ENCODE results near the gene SCMH1.

The SCMH1 gene

DNA sequence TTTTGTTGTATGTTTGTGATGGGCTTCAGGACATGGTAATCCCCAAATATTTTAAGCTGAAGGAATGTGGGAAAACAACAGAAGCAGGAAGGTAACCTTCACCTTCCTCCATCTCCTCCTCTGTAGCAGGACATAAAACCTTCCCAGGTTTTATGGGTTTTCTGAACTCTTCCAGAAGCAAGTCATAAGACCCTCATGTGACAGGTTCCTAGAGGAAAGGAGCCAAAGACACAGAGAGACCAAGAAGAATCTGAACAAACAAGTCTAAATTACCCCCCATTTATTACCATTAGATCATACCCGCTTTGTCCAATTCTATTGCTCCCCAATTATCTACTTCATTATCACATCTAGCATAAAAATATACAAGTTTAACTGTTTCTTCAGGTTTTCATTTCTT, 28.8 kb downstream of the SCMH1 start:
- TF ChIP-seq, protein P1, sequence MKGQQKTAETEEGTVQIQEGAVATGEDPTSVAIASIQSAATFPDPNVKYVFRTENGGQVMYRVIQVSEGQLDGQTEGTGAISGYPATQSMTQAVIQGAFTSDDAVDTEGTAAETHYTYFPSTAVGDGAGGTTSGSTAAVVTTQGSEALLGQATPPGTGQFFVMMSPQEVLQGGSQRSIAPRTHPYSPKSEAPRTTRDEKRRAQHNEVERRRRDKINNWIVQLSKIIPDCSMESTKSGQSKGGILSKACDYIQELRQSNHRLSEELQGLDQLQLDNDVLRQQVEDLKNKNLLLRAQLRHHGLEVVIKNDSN (IDR thresholded peaks at IDR 0.05): no peak
- TF ChIP-seq TAF1 (IDR thresholded peaks at IDR 0.05; ENCODE audit: low read depth) (no peak), TEAD4 (IDR thresholded peaks at IDR 0.05) (no peak), ZBTB7A (IDR thresholded peaks at IDR 0.05; ENCODE audit: low read depth) (no peak), RAD21 (IDR thresholded peaks at IDR 0.05; ENCODE audit: low read depth) (no peak), EGR1 (IDR thresholded peaks at IDR 0.05) (no peak), YY1 (IDR thresholded peaks at IDR 0.05; ENCODE audit: low read depth) (no peak), NFIC (IDR thresholded peaks at IDR 0.05) (no peak), TCF12 (IDR thresholded peaks at IDR 0.05; ENCODE audit: low read depth) (no peak), CEBPB (IDR thresholded peaks at IDR 0.05) (no peak), CREB1 (IDR thresholded peaks at IDR 0.05; ENCODE audit: low read depth) (no peak), EP300 (IDR thresholded peaks at IDR 0.05; ENCODE audit: borderline replicate concordance) (no peak)
- TF ChIP-seq, protein P2, sequence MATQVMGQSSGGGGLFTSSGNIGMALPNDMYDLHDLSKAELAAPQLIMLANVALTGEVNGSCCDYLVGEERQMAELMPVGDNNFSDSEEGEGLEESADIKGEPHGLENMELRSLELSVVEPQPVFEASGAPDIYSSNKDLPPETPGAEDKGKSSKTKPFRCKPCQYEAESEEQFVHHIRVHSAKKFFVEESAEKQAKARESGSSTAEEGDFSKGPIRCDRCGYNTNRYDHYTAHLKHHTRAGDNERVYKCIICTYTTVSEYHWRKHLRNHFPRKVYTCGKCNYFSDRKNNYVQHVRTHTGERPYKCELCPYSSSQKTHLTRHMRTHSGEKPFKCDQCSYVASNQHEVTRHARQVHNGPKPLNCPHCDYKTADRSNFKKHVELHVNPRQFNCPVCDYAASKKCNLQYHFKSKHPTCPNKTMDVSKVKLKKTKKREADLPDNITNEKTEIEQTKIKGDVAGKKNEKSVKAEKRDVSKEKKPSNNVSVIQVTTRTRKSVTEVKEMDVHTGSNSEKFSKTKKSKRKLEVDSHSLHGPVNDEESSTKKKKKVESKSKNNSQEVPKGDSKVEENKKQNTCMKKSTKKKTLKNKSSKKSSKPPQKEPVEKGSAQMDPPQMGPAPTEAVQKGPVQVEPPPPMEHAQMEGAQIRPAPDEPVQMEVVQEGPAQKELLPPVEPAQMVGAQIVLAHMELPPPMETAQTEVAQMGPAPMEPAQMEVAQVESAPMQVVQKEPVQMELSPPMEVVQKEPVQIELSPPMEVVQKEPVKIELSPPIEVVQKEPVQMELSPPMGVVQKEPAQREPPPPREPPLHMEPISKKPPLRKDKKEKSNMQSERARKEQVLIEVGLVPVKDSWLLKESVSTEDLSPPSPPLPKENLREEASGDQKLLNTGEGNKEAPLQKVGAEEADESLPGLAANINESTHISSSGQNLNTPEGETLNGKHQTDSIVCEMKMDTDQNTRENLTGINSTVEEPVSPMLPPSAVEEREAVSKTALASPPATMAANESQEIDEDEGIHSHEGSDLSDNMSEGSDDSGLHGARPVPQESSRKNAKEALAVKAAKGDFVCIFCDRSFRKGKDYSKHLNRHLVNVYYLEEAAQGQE (IDR thresholded peaks at IDR 0.05; ENCODE audit: low read depth): no peak
- TF ChIP-seq, protein P3, sequence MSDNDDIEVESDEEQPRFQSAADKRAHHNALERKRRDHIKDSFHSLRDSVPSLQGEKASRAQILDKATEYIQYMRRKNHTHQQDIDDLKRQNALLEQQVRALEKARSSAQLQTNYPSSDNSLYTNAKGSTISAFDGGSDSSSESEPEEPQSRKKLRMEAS (IDR thresholded peaks at IDR 0.05): no peak

DNA sequence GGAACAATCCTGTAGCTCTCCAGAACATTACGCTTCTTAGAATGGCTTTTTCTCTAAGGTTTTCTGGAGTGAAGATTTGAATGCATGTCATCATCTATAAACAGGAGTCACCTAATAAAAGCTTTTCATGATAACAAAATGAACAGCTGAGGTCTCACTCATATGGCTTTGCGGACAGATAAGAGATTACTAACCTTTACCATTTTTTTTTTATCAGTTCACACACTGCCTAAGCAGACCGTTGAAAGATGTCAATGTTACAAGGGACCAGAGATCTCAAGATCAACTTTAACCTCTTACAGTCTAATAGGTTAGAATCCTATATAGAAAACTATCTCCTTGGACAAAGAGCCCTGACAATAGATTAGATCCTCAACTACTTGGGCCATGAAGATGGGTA, 41.4 kb downstream of the SCMH1 start:
- TF ChIP-seq NFIC (IDR thresholded peaks at IDR 0.05) (no peak), EGR1 (IDR thresholded peaks at IDR 0.05) (no peak)

DNA sequence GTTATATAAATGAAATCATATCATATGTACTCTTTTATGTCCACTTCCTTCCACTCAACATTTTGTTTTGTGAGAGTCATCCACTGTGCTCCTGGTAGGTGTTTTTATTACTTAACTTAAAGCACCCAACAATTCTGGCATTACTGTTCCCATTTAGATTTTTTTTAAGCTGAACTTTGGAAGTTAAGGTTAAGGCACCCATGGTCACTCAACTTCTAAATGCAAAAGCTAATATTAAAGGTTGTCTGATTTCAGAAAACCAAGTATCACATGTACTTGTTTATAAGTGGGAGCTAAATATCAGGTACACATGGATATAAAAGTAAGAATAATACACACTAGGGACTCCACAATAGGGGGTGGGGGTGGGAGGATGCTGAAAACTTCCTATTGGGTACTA, 42.7 kb downstream of the SCMH1 start:
- TF ChIP-seq, protein P1 (IDR thresholded peaks at IDR 0.05): no peak
- TF ChIP-seq EP300 (IDR thresholded peaks at IDR 0.05; ENCODE audit: borderline replicate concordance) (no peak), NFIC (IDR thresholded peaks at IDR 0.05) (no peak), YY1 (IDR thresholded peaks at IDR 0.05; ENCODE audit: low read depth) (no peak), TAF1 (IDR thresholded peaks at IDR 0.05; ENCODE audit: low read depth) (no peak), CEBPB (IDR thresholded peaks at IDR 0.05) (no peak), EGR1 (IDR thresholded peaks at IDR 0.05) (no peak), TEAD4 (IDR thresholded peaks at IDR 0.05) (no peak), RAD21 (IDR thresholded peaks at IDR 0.05; ENCODE audit: low read depth) (no peak), TCF12 (IDR thresholded peaks at IDR 0.05; ENCODE audit: low read depth) (no peak), FOXM1 (IDR thresholded peaks at IDR 0.05; ENCODE audit: borderline replicate concordance, low read depth) (no peak), CREB1 (IDR thresholded peaks at IDR 0.05; ENCODE audit: low read depth) (no peak)
- TF ChIP-seq, protein P3 (IDR thresholded peaks at IDR 0.05): no peak

DNA sequence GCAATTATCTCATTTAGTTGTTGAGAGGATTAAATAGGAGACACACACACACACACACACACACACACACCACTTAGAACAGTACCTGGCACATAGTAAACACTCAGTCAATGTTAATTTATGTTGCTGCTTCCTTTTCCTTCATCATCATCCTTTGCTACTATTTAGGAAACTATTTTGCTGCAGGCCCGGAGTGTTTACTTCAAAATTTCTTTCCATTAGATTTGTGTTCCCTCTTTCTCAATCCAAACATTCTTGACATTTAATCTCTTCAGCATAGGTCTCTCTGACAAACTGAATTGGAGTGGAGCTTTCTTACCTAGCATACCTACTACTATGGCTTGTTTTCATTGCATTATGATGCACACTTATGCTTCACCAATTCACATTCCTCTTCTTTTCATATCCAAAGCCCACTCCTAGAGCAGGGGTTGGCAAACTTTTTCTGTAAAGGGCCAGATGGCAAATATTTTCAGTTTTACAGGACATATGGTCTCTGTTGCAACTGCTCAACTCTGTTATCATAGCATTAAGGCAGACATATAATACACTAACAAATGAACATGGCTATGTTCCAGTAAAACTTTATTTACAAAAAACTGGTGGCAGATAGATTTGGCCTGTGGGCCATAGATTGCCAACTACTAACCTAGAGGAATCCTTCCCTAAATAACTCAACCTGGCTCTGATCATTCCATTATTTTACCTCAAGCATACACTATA, 49.5 kb downstream of the SCMH1 start:
- TF ChIP-seq FOXM1 (IDR thresholded peaks at IDR 0.05; ENCODE audit: borderline replicate concordance, low read depth) (no peak), TEAD4 (IDR thresholded peaks at IDR 0.05) (no peak), RAD21 (IDR thresholded peaks at IDR 0.05; ENCODE audit: low read depth) (no peak), ZBTB7A (IDR thresholded peaks at IDR 0.05; ENCODE audit: low read depth) (no peak), EP300 (IDR thresholded peaks at IDR 0.05; ENCODE audit: borderline replicate concordance) (no peak), YY1 (IDR thresholded peaks at IDR 0.05; ENCODE audit: low read depth) (no peak), TCF12 (IDR thresholded peaks at IDR 0.05; ENCODE audit: low read depth) (no peak)
- TF ChIP-seq, protein P3 (IDR thresholded peaks at IDR 0.05): no peak

DNA sequence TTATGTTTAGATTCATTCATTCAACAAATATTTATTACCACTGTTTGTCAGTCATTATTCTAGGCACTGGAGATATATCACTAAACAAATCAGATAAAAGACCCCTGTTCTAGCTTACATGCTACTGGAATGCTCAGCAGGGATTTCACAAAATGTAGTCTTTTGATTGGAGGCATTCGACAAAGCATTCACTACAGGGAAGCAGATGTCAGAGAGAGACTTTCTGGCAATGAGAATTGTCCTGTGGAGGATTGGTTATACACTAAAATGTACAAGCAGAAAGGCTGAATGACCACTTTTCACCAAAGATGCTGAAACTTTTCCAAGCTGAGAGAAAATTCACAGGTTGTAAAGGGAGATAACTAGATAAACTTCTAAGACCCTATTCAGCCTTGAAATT, 57.7 kb downstream of the SCMH1 start:
- TF ChIP-seq, protein P1 (IDR thresholded peaks at IDR 0.05): no peak
- TF ChIP-seq, protein P3 (IDR thresholded peaks at IDR 0.05): no peak
- TF ChIP-seq ZBTB7A (IDR thresholded peaks at IDR 0.05; ENCODE audit: low read depth) (no peak), EGR1 (IDR thresholded peaks at IDR 0.05) (no peak), NFIC (IDR thresholded peaks at IDR 0.05) (no peak), CEBPB (IDR thresholded peaks at IDR 0.05) (no peak), TAF1 (IDR thresholded peaks at IDR 0.05; ENCODE audit: low read depth) (no peak), EP300 (IDR thresholded peaks at IDR 0.05; ENCODE audit: borderline replicate concordance) (no peak), FOXM1 (IDR thresholded peaks at IDR 0.05; ENCODE audit: borderline replicate concordance, low read depth) (no peak), CREB1 (IDR thresholded peaks at IDR 0.05; ENCODE audit: low read depth) (no peak), YY1 (IDR thresholded peaks at IDR 0.05; ENCODE audit: low read depth) (no peak), RAD21 (IDR thresholded peaks at IDR 0.05; ENCODE audit: low read depth) (no peak), TEAD4 (IDR thresholded peaks at IDR 0.05) (no peak), TCF12 (IDR thresholded peaks at IDR 0.05; ENCODE audit: low read depth) (no peak)
- TF ChIP-seq, protein P2 (IDR thresholded peaks at IDR 0.05; ENCODE audit: low read depth): no peak
